Measurements from ENCODE around the gene EPB41L1. TPM values are rescaled to one million over a fixed set of nuclear protein-coding genes. Genes with fewer than 3 reads are reported as not detected.
A peak's percentile ranks its signal among the peaks of the same experiment; 100 is the strongest.
"Not testable (repeated sequence)": the region's sequence is repeated elsewhere in the genome, so short reads cannot be mapped to it uniquely, and the experiment has no call there.

The EPB41L1 gene
- total RNA-seq, 1 donor from 2014 or later, result 32.7 TPM

DNA sequence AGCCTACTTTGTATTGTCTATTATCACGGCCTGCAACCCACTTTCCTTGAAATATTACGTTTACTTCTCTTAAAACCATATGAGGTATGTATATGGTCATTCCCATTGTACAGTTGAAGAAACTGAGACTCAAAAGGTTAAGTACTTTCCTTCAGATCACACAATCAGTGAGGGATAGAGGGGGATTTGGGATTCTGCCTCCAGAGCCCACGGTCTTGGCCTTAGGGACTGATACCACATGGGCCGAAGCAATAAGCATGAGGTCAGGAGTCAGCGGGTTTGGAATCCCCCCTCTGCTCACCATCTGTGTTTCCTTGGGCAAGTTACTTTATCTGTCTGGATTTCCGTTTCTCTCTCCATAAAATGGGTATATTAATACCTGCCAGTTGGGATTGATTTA is 19.4 kb upstream of the EPB41L1 start:
- peaks cover 6% of the 10 kb centered on the region for H3K4me1 Mint-ChIP-seq
- TF ChIP-seq, protein P1, sequence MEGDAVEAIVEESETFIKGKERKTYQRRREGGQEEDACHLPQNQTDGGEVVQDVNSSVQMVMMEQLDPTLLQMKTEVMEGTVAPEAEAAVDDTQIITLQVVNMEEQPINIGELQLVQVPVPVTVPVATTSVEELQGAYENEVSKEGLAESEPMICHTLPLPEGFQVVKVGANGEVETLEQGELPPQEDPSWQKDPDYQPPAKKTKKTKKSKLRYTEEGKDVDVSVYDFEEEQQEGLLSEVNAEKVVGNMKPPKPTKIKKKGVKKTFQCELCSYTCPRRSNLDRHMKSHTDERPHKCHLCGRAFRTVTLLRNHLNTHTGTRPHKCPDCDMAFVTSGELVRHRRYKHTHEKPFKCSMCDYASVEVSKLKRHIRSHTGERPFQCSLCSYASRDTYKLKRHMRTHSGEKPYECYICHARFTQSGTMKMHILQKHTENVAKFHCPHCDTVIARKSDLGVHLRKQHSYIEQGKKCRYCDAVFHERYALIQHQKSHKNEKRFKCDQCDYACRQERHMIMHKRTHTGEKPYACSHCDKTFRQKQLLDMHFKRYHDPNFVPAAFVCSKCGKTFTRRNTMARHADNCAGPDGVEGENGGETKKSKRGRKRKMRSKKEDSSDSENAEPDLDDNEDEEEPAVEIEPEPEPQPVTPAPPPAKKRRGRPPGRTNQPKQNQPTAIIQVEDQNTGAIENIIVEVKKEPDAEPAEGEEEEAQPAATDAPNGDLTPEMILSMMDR (IDR thresholded peaks at IDR 0.05), result no peak
- TF ChIP-seq EZH2phosphoT487 (IDR thresholded peaks at IDR 0.05) (no peak), EZH2 (IDR thresholded peaks at IDR 0.05) (no peak)
- Histone ChIP-seq H3K9me3 (ENCODE audit: low read depth) (no peaks in the 10 kb centered on the region), H3K27me3 (no peaks in the 10 kb centered on the region), H3K4me3 (no peak overlapping the region), H4K20me1 (ENCODE audit: low read depth) (no peaks in the 10 kb centered on the region), H2AFZ (replicated peaks) (no peak overlapping the region), H3K4me2 (no peak overlapping the region), H3K4me1 (peaks cover 4% of the 10 kb centered on the region), H3K79me2 (ENCODE audit: low read depth) (no peaks in the 10 kb centered on the region), H3K36me3 (no peaks in the 10 kb centered on the region), H3K9ac (no peak overlapping the region), H3F3A (ENCODE audit: low read depth) (peaks cover 5% of the 10 kb centered on the region), H3K27ac (no peak overlapping the region)
- H3K27ac Mint-ChIP-seq, result no peak overlapping the region
- H3K36me3 Mint-ChIP-seq, result no peaks in the 10 kb centered on the region
- no peaks in the 10 kb centered on the region for H3K9me3 Mint-ChIP-seq
- no peaks in the 10 kb centered on the region for H3K27me3 Mint-ChIP-seq (ENCODE audit: insufficient read depth, low read depth)
- no peak overlapping the region for H3K4me3 Mint-ChIP-seq
- DNase-seq (ENCODE audit: low spot score), result no peak

GRCh38 chr20:36135821-36136220 is 18.7 kb upstream of the EPB41L1 start:
- no peak for DNase-seq (ENCODE audit: low spot score)
- H3K9me3 ChIP-seq (ENCODE audit: low read depth), result no peaks in the 10 kb centered on the region
- no peaks in the 10 kb centered on the region for H4K20me1 ChIP-seq (ENCODE audit: low read depth)
- H3K36me3 ChIP-seq, result no peaks in the 10 kb centered on the region
- peaks cover 4% of the 10 kb centered on the region for H3K4me1 ChIP-seq
- Mint-ChIP-seq H3K9me3 (no peaks in the 10 kb centered on the region), H3K4me3 (no peak overlapping the region), H3K27me3 (ENCODE audit: insufficient read depth, low read depth) (no peaks in the 10 kb centered on the region), H3K36me3 (no peaks in the 10 kb centered on the region), H3K27ac (no peak overlapping the region), H3K4me1 (peaks cover 9% of the 10 kb centered on the region)
- TF ChIP-seq, protein P1 (IDR thresholded peaks at IDR 0.05), result no peak
- TF ChIP-seq EZH2 (IDR thresholded peaks at IDR 0.05) (no peak), EZH2phosphoT487 (IDR thresholded peaks at IDR 0.05) (no peak)
- peaks cover 5% of the 10 kb centered on the region for H3F3A ChIP-seq (ENCODE audit: low read depth)
- H3K79me2 ChIP-seq (ENCODE audit: low read depth), result no peaks in the 10 kb centered on the region
- H2AFZ ChIP-seq (replicated peaks), result no peak overlapping the region
- no peak overlapping the region for H3K27ac ChIP-seq
- no peak overlapping the region for H3K9ac ChIP-seq
- H3K27me3 ChIP-seq, result no peaks in the 10 kb centered on the region
- no peak overlapping the region for H3K4me2 ChIP-seq
- H3K4me3 ChIP-seq, result no peak overlapping the region

- not testable (repeated sequence) for DNase-seq (ENCODE audit: low spot score); H3K27me3 Mint-ChIP-seq (ENCODE audit: insufficient read depth, low read depth); H3F3A ChIP-seq (ENCODE audit: low read depth); H4K20me1 ChIP-seq (ENCODE audit: low read depth); H3K4me1 ChIP-seq; H3K79me2 ChIP-seq (ENCODE audit: low read depth); H3K36me3 ChIP-seq; H3K27ac ChIP-seq; H3K9me3 Mint-ChIP-seq; H2AFZ ChIP-seq (replicated peaks); H3K27ac Mint-ChIP-seq; H3K9me3 ChIP-seq (ENCODE audit: low read depth); H3K36me3 Mint-ChIP-seq; H3K4me2 ChIP-seq; H3K9ac ChIP-seq; H3K27me3 ChIP-seq; H3K4me3 ChIP-seq; H3K4me3 Mint-ChIP-seq
- H3K4me1 Mint-ChIP-seq, result peaks cover 11% of the 10 kb centered on the region
These were observed 17.2 kb upstream of the EPB41L1 start for GRCh38 chr20:36137313-36137712.

- Histone ChIP-seq H3K9me3 (ENCODE audit: low read depth) (no peaks in the 10 kb centered on the region), H3K36me3 (no peaks in the 10 kb centered on the region), H3K79me2 (ENCODE audit: low read depth) (no peaks in the 10 kb centered on the region), H3K27ac (no peak overlapping the region), H4K20me1 (ENCODE audit: low read depth) (no peaks in the 10 kb centered on the region), H3K9ac (no peak overlapping the region), H3K4me2 (no peak overlapping the region), H2AFZ (replicated peaks) (no peak overlapping the region), H3F3A (ENCODE audit: low read depth) (peaks cover 5% of the 10 kb centered on the region), H3K27me3 (no peaks in the 10 kb centered on the region), H3K4me3 (no peak overlapping the region), H3K4me1 (peaks cover 4% of the 10 kb centered on the region)
- Mint-ChIP-seq H3K9me3 (no peaks in the 10 kb centered on the region), H3K36me3 (no peaks in the 10 kb centered on the region), H3K4me1 (peaks cover 17% of the 10 kb centered on the region), H3K4me3 (no peak overlapping the region), H3K27me3 (ENCODE audit: insufficient read depth, low read depth) (peaks cover 1% of the 10 kb centered on the region), H3K27ac (peak overlapping the region; percentile 46)
- no peak for DNase-seq (ENCODE audit: low spot score)
- no peak for TF ChIP-seq EZH2 (IDR thresholded peaks at IDR 0.05)
- TF ChIP-seq, protein P1 (IDR thresholded peaks at IDR 0.05), result peak; percentile 14
These were observed 13.2 kb upstream of the EPB41L1 start for GRCh38 chr20:36141310-36141709.
